H1 (cell line): Measurements from ENCODE around the gene CCL15.

Experiments used
- SIN3A ChIP-seq, 2 experiments: IDR thresholded peaks in 1 of 2; conservative IDR thresholded peaks in 1 of 2; 2 replicates each; pipeline ENCODE4 v1.6.1; 2011 to 2012; ENCODE audit warnings: low read length in 2 of 2, improper control_type of control experiment in 1 of 2, low read depth in 1 of 2, mild to moderate bottlenecking in 1 of 2
- TF ChIP-seq, protein P1 (sequence below), 3 experiments: IDR thresholded peaks; 1 replicate in 2 of 3; 2 replicates in 1 of 3; pipeline versions ENCODE4 v1.5.1 to v1.6.1; 2011; ENCODE audit warnings: low read length in 3 of 3, mild to moderate bottlenecking in 3 of 3, inconsistent platforms in 2 of 3, low read depth in 1 of 3, moderate library complexity in 1 of 3; ENCODE audit not compliant: insufficient read depth in 1 of 3; ENCODE audit errors: control extremely low read depth in 1 of 3

DNA sequence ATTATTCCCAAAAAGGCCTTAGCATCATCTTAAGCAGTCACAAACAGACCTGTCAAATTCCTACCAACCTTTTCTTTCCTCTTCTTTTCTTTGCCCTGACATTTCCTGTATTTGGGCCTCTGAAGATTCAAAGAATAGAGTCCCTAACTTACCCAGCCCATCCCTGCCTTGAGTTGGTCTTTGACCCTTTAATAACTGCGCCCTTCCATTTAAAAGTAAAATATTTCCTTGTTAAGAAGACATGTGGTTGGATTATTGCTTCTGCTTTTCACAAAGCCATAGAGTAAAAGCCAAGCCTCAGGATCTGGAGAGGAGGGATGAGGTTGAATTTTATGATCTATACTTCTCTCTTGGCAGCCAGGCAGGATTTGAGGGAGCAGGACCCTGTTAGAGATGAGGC lies 29.6 kb upstream of the CCL15 start:
- TF ChIP-seq SIN3A (conservative IDR thresholded peaks at IDR 0.05 in 1 of 2, IDR thresholded peaks at IDR 0.05 in 1 of 2; ENCODE audit: low read depth in 1 of 2, low read length in 2 of 2), result no peak
- TF ChIP-seq, protein P1, sequence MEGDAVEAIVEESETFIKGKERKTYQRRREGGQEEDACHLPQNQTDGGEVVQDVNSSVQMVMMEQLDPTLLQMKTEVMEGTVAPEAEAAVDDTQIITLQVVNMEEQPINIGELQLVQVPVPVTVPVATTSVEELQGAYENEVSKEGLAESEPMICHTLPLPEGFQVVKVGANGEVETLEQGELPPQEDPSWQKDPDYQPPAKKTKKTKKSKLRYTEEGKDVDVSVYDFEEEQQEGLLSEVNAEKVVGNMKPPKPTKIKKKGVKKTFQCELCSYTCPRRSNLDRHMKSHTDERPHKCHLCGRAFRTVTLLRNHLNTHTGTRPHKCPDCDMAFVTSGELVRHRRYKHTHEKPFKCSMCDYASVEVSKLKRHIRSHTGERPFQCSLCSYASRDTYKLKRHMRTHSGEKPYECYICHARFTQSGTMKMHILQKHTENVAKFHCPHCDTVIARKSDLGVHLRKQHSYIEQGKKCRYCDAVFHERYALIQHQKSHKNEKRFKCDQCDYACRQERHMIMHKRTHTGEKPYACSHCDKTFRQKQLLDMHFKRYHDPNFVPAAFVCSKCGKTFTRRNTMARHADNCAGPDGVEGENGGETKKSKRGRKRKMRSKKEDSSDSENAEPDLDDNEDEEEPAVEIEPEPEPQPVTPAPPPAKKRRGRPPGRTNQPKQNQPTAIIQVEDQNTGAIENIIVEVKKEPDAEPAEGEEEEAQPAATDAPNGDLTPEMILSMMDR (IDR thresholded peaks at IDR 0.05; ENCODE audit: control extremely low read depth in 1 of 3, insufficient read depth in 1 of 3, low read depth in 1 of 3, low read length in 3 of 3), result no peak
